ENCODE measurements around the gene CDH13. TPM values are rescaled to one million over a fixed set of nuclear protein-coding genes. Genes with fewer than 3 reads are reported as not detected.

CDH13 gene
- total and polyA plus RNA-seq, 9 donors: 1.9 to 34.2 (median 4.8) TPM

DNA sequence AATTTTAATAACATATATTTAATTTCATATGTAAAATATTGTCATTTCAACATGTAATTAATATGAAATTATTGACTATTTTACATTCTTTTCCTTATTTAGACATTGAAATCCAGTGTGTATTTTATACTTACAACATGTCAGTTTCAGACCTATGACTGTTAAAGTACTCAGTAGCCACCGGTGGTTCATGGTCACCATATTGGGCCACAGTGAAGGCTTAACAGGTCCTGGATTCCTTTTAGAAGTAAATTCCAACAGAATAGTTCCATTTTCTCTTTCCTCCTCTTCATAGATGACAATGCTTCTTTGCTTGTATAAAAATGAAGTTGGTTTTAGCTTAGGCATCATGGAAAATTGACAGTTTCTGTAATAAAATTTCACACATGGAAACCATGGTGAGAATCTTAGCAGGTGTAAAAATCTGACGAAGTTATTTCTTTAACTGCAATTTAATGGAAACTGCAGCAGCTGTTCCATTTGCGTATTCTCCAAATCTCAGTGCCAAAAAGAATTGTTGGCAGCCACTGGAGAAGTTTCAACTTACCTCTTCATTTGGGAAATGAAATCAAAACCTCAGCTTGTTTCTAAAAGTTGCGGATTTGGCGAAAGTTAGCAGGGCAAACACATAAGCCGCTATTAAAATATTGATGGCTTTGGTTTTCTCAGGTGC, 231.1 kb downstream of the CDH13 start:
- Histone ChIP-seq H3K4me3 (no peak overlapping the region), H3K9me3 (no peaks in the 10 kb centered on the region), H3K27ac (no peak overlapping the region), H3K27me3 (no peaks in the 10 kb centered on the region), H3K36me3 (no peaks in the 10 kb centered on the region), H3K4me1 (ENCODE audit: insufficient read depth) (no peaks in the 10 kb centered on the region)
- intact Hi-C loops (cut with DNase I): no loop called here
- 89 to 92% (median 90%) methylated on average over 6 of the region's 6 CpGs for WGBS, 3 donors
- no peak for DNase-seq
- TF ChIP-seq CTCF (IDR thresholded peaks at IDR 0.05): no peak
- no peak for TF ChIP-seq POLR2A (IDR thresholded peaks at IDR 0.05)
- TF ChIP-seq EP300 (IDR thresholded peaks at IDR 0.05): no peak

GRCh38 chr16:82859662-82860061, 232.9 kb downstream of the CDH13 start:
- H3K27ac ChIP-seq: no peak overlapping the region

GRCh38 chr16:82860071-82860470, 233.3 kb downstream of the CDH13 start:
- TF ChIP-seq POLR2A (IDR thresholded peaks at IDR 0.05) (no peak), EP300 (IDR thresholded peaks at IDR 0.05) (no peak), CTCF (IDR thresholded peaks at IDR 0.05) (no peak)
- Histone ChIP-seq H3K9me3 (no peaks in the 10 kb centered on the region), H3K4me1 (ENCODE audit: insufficient read depth) (no peaks in the 10 kb centered on the region), H3K4me3 (no peak overlapping the region), H3K36me3 (no peaks in the 10 kb centered on the region), H3K27me3 (no peaks in the 10 kb centered on the region), H3K27ac (no peak overlapping the region)
- intact Hi-C loops (cut with DNase I): no loop called here
- no peak for DNase-seq
- 81 to 92% (median 92%) methylated on average over 7 of the region's 7 CpGs for WGBS, 3 donors

More at GRCh38 chr16:82859662-82860061, 232.9 kb downstream of the CDH13 start:
- DNase-seq: no peak
- H3K27me3 ChIP-seq: no peaks in the 10 kb centered on the region
- H3K9me3 ChIP-seq: no peaks in the 10 kb centered on the region
- TF ChIP-seq POLR2A (IDR thresholded peaks at IDR 0.05): no peak
- intact Hi-C loops (cut with DNase I): no loop called here
- no peak overlapping the region for H3K4me3 ChIP-seq
- H3K4me1 ChIP-seq (ENCODE audit: insufficient read depth): no peaks in the 10 kb centered on the region
- WGBS, 3 donors: 49 to 61% (median 53%) methylated on average over 6 of the region's 6 CpGs
- H3K36me3 ChIP-seq: no peaks in the 10 kb centered on the region

GRCh38 chr16:82862057-82862456, 235.3 kb downstream of the CDH13 start:
- intact Hi-C loops (cut with DNase I): no loop called here
- Histone ChIP-seq H3K27me3 (no peaks in the 10 kb centered on the region), H3K27ac (no peak overlapping the region), H3K9me3 (no peaks in the 10 kb centered on the region), H3K4me1 (ENCODE audit: insufficient read depth) (no peaks in the 10 kb centered on the region), H3K4me3 (no peak overlapping the region), H3K36me3 (no peaks in the 10 kb centered on the region)
- DNase-seq: no peak
- 76 to 86% (median 84%) methylated on average over 1 of the region's 1 CpG for WGBS, 3 donors
- no peak for TF ChIP-seq EP300 (IDR thresholded peaks at IDR 0.05)
- no peak for TF ChIP-seq POLR2A (IDR thresholded peaks at IDR 0.05)
- TF ChIP-seq CTCF (IDR thresholded peaks at IDR 0.05): no peak

DNA sequence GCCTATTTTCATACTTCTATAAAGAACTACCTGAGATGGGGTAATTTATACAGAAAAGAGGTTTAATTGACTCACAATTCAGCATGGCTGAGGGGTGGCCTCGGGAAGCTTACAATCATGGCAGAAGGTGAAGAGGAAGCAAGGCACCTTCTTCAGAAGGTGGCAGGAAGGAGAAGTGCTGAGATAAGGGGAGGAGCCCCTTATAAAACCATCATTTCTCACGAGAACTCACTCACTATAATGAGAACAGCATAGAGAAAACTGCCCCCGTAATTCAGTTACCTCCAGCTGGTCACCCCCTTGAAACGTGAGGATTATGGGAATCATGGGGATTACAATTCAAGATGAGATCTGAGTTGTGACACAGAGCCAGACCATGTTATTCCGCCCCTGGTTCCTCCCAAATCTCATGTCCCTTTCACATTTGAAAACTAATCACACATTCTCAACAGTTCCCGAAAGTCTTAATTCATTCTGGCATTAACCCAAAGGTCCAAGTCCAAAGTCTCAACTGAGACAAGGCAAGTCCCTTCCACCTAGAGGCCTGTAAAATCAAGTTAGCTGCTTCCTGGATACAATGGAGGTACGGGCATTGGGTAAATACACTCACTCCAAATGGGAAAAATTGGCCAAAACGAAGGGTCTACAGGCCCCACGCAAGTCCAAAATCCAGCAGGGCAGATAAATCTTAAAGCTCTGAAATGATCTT, 237.7 kb downstream of the CDH13 start:
- TF ChIP-seq EP300 (IDR thresholded peaks at IDR 0.05): no peak
- TF ChIP-seq POLR2A (IDR thresholded peaks at IDR 0.05): no peak
- TF ChIP-seq CTCF (IDR thresholded peaks at IDR 0.05): no peak
- no peak overlapping the region for H3K27ac ChIP-seq
- DNase-seq: no peak
- no peaks in the 10 kb centered on the region for H3K4me1 ChIP-seq (ENCODE audit: insufficient read depth)
- H3K27me3 ChIP-seq: no peaks in the 10 kb centered on the region
- H3K4me3 ChIP-seq: no peak overlapping the region
- intact Hi-C loops (cut with DNase I): no loop called here
- 74 to 83% (median 79%) methylated on average over 9 of the region's 9 CpGs for WGBS, 3 donors
- no peaks in the 10 kb centered on the region for H3K9me3 ChIP-seq
- H3K36me3 ChIP-seq: no peaks in the 10 kb centered on the region
